CD4-positive, alpha-beta T cell (primary cell): Measurements from ENCODE around the gene ADCY5. TPM values are rescaled to one million over a fixed set of nuclear protein-coding genes. Genes with fewer than 3 reads are reported as not detected.

Experiments
- ATAC-seq: fragments of 200-7000 bp; cut with Tn5 transposase; one replicate; pipeline ENCODE4 v1.10.0; 2022; ENCODE audit warnings: mild to moderate bottlenecking; ENCODE audit not compliant: poor library complexity
- CTCF ChIA-PET: fragments of 350-600 bp; sonication (Branson Sonifier 250); formaldehyde crosslinking; loops from one replicate; lab custom pipeline; 2021; ENCODE audit warnings: antibody characterized with exemption, inconsistent platforms; lab: Charles Lee
- POLR2A ChIA-PET: fragments of 350-600 bp; sonication (Branson Sonifier 250); formaldehyde crosslinking; loops from one replicate; lab custom pipeline; 2021; ENCODE audit warnings: antibody characterized with exemption, inconsistent platforms; lab: Charles Lee
- DNase-seq, 14 experiments: peaks; one replicate each; pipeline ENCODE4 v3.0.0-alpha.2; 2013 to 2020; ENCODE audit warnings: mixed read lengths in 2 of 14
- H3K27ac ChIP-seq, 2 donors: one replicate each; pipeline versions ENCODE4 v1.5.1 to v1.7.0; 2013; ENCODE audit warnings: low read length in 2 of 2, low read depth in 1 of 2, mild to moderate bottlenecking in 1 of 2
- H3K27me3 ChIP-seq, 2 experiments: 1 replicate in 1 of 2; 2 replicates in 1 of 2; pipeline versions ENCODE4 v1.6.1 to v1.7.0; 2013; ENCODE audit warnings: low read length in 2 of 2, control low read depth in 1 of 2, mild to moderate bottlenecking in 1 of 2, moderate library complexity in 1 of 2; ENCODE audit not compliant: insufficient read depth in 2 of 2, control insufficient read depth in 1 of 2
- H3K36me3 ChIP-seq: one replicate; pipeline ENCODE4 v1.6.1; 2013; ENCODE audit warnings: low read length, control low read depth; ENCODE audit not compliant: insufficient read depth
- H3K4me1 ChIP-seq: one replicate; pipeline ENCODE4 v1.6.1; 2013; ENCODE audit warnings: low read length, control low read depth; ENCODE audit not compliant: insufficient read depth
- H3K4me3 ChIP-seq: one replicate; pipeline ENCODE4 v1.5.1; 2013; ENCODE audit warnings: mild to moderate bottlenecking, low read length, moderate library complexity
- H3K9me3 ChIP-seq, 2 experiments: 1 replicate in 1 of 2; 2 replicates in 1 of 2; pipeline versions ENCODE4 v1.6.1 to v1.7.0; 2013; ENCODE audit warnings: low read length in 2 of 2, mild to moderate bottlenecking in 2 of 2, control low read depth in 1 of 2, moderate library complexity in 1 of 2; ENCODE audit not compliant: control insufficient read depth in 1 of 2, insufficient read depth in 1 of 2
- H3K27ac Mint-ChIP-seq: one replicate; pipeline ENCODE4 v1.8.0; 2020; ENCODE audit warnings: mixed read lengths
- H3K27me3 Mint-ChIP-seq: one replicate; pipeline ENCODE4 v1.8.0; 2021; ENCODE audit warnings: mixed read lengths
- H3K36me3 Mint-ChIP-seq: one replicate; pipeline ENCODE4 v1.8.0; 2021; ENCODE audit warnings: low read depth, mixed read lengths
- H3K4me1 Mint-ChIP-seq: one replicate; pipeline ENCODE4 v1.8.0; 2021; ENCODE audit warnings: low read depth, mixed read lengths
- H3K4me3 Mint-ChIP-seq: one replicate; pipeline ENCODE4 v1.8.0; 2020; ENCODE audit warnings: mild to moderate bottlenecking, mixed read lengths
- H3K9me3 Mint-ChIP-seq: one replicate; pipeline ENCODE4 v1.8.0; 2020; ENCODE audit warnings: mixed read lengths
- CTCF ChIP-seq: fragments of 200-600 bp; IDR thresholded peaks from one replicate; pipeline ENCODE4 v1.8.0; 2022; ENCODE audit warnings: antibody characterized with exemption, mild to moderate bottlenecking
- intact Hi-C, 2 experiments: fragments of 100-400 bp; cut with DNase I in 1 of 2; cut with micrococcal nuclease in 1 of 2; formaldehyde crosslinking; loops; one replicate each; pipeline versions ENCODE4 v1.15.1 to v1.9.0; 2023 to 2025; cut with DNase I, micrococcal nuclease
- total RNA-seq, 174 experiments: library from RNA in 2 of 174; stranded (reverse) in 2 of 174; gene quantifications; one replicate each; pipeline ENCODE4 v1.2.3 and lab custom pipeline; 2021 to 2026

Gene ADCY5
- total RNA-seq, 2 experiments from 2014 or later, result not detected

GRCh38 chr3:123296836-123297626 lies 151.9 kb downstream of the ADCY5 start:
- H3K4me1 ChIP-seq, result no peaks in the 10 kb centered on the region
- peaks cover 17% of the 10 kb centered on the region for H3K27me3 Mint-ChIP-seq
- POLR2A ChIA-PET, result no interaction called here

GRCh38 chr3:123296261-123296660 lies 152.6 kb downstream of the ADCY5 start:
- POLR2A ChIA-PET, result no interaction called here
- intact Hi-C loops, result no loop called here
- no peak for TF ChIP-seq CTCF
- no peaks in the 10 kb centered on the region for H3K36me3 ChIP-seq
- no peak for DNase-seq
- no peaks in the 10 kb centered on the region for H3K4me1 ChIP-seq
- H3K27me3 ChIP-seq, result no peaks in the 10 kb centered on the region
- Mint-ChIP-seq H3K27ac (no peak overlapping the region), H3K9me3 (no peaks in the 10 kb centered on the region), H3K4me3 (no peak overlapping the region), H3K4me1 (no peaks in the 10 kb centered on the region), H3K36me3 (no peaks in the 10 kb centered on the region), H3K27me3 (peaks cover 17% of the 10 kb centered on the region)
- H3K9me3 ChIP-seq, result peaks cover 0 to 19% of the 10 kb centered on the region in 2 experiments
- CTCF ChIA-PET, result no interaction called here
- no peak overlapping the region for H3K4me3 ChIP-seq
- H3K27ac ChIP-seq, result no peak overlapping the region
- ATAC-seq, result no peak

More at GRCh38 chr3:123296836-123297626, 151.9 kb downstream of the ADCY5 start:
- no peak for TF ChIP-seq CTCF
- CTCF ChIA-PET, result no interaction called here
- Mint-ChIP-seq H3K27ac (no peak overlapping the region), H3K9me3 (no peaks in the 10 kb centered on the region), H3K4me3 (no peak overlapping the region), H3K36me3 (no peaks in the 10 kb centered on the region), H3K4me1 (no peaks in the 10 kb centered on the region)
- no peak for ATAC-seq
- H3K27ac ChIP-seq, result no peak overlapping the region
- no peaks in the 10 kb centered on the region for H3K27me3 ChIP-seq
- intact Hi-C loops, result no loop called here
- H3K9me3 ChIP-seq, result peaks cover 0 to 13% of the 10 kb centered on the region in 2 experiments
- no peak for DNase-seq
- H3K36me3 ChIP-seq, result no peaks in the 10 kb centered on the region
- H3K4me3 ChIP-seq, result no peak overlapping the region

GRCh38 chr3:123295901-123296250 lies 153.0 kb downstream of the ADCY5 start:
- Mint-ChIP-seq H3K36me3 (no peaks in the 10 kb centered on the region), H3K27ac (no peak overlapping the region), H3K9me3 (no peaks in the 10 kb centered on the region), H3K4me1 (no peaks in the 10 kb centered on the region), H3K27me3 (peaks cover 17% of the 10 kb centered on the region), H3K4me3 (no peak overlapping the region)
- CTCF ChIA-PET, result no interaction called here
- ATAC-seq, result no peak
- Histone ChIP-seq H3K27ac (no peak overlapping the region), H3K4me3 (no peak overlapping the region), H3K36me3 (no peaks in the 10 kb centered on the region), H3K9me3 (peaks cover 0 to 23% of the 10 kb centered on the region in 2 experiments), H3K27me3 (no peaks in the 10 kb centered on the region), H3K4me1 (no peaks in the 10 kb centered on the region)
- no peak for DNase-seq
- no peak for TF ChIP-seq CTCF
- POLR2A ChIA-PET, result no interaction called here
- intact Hi-C loops, result no loop called here
